H1 (cell line): ENCODE data around the gene CTAGE6.
"Not testable (repeated sequence)": the region's sequence is repeated elsewhere in the genome, so short reads cannot be mapped to it uniquely, and the experiment has no call there.

Experiments used
- BRCA1 ChIP-seq: IDR thresholded peaks from 2 replicates; pipeline ENCODE4 v1.6.1; 2012; ENCODE audit warnings: low read depth, low read length, improper control_type of control experiment
- EZH2 ChIP-seq: fragments of 200-600 bp; sonication (generic); IDR thresholded peaks from 2 replicates; pipeline ENCODE4 v1.7.1; 2012; ENCODE audit warnings: low read depth, mild to moderate bottlenecking, moderate library complexity, low read length, inconsistent platforms; ENCODE audit not compliant: severe bottlenecking
- GABPA ChIP-seq: IDR thresholded peaks from 2 replicates; pipeline ENCODE4 v1.6.1; 2011; ENCODE audit warnings: mild to moderate bottlenecking, low read length, moderate library complexity, borderline replicate concordance; ENCODE audit not compliant: insufficient read depth
- JUN ChIP-seq: IDR thresholded peaks from 2 replicates; pipeline ENCODE4 v1.6.1; 2011; ENCODE audit warnings: low read depth, mild to moderate bottlenecking, improper control_type of control experiment, low read length
- JUND ChIP-seq: IDR thresholded peaks from 2 replicates; pipeline ENCODE4 v1.6.1; 2011; ENCODE audit warnings: mild to moderate bottlenecking, improper control_type of control experiment, low read length
- POLR2A ChIP-seq, 2 experiments: IDR thresholded peaks; 1 replicate in 1 of 2; 2 replicates in 1 of 2; pipeline ENCODE4 v1.6.1; 2011; ENCODE audit warnings: low read depth in 2 of 2, low read length in 2 of 2, mild to moderate bottlenecking in 2 of 2; ENCODE audit errors: control extremely low read depth in 1 of 2
- POLR2AphosphoS5 ChIP-seq: IDR thresholded peaks from 2 replicates; pipeline ENCODE4 v1.6.1; 2011; ENCODE audit warnings: low read depth, low read length
- RXRA ChIP-seq: IDR thresholded peaks from 2 replicates; pipeline ENCODE4 v1.6.1; 2011; ENCODE audit warnings: low read depth, mild to moderate bottlenecking, low read length, moderate library complexity; ENCODE audit not compliant: insufficient read depth
- TF ChIP-seq, protein P1 (sequence below), 3 experiments: IDR thresholded peaks; 1 replicate in 2 of 3; 2 replicates in 1 of 3; pipeline versions ENCODE4 v1.5.1 to v1.6.1; 2011; ENCODE audit warnings: low read length in 3 of 3, mild to moderate bottlenecking in 3 of 3, inconsistent platforms in 2 of 3, low read depth in 1 of 3, moderate library complexity in 1 of 3; ENCODE audit not compliant: insufficient read depth in 1 of 3; ENCODE audit errors: control extremely low read depth in 1 of 3

DNA sequence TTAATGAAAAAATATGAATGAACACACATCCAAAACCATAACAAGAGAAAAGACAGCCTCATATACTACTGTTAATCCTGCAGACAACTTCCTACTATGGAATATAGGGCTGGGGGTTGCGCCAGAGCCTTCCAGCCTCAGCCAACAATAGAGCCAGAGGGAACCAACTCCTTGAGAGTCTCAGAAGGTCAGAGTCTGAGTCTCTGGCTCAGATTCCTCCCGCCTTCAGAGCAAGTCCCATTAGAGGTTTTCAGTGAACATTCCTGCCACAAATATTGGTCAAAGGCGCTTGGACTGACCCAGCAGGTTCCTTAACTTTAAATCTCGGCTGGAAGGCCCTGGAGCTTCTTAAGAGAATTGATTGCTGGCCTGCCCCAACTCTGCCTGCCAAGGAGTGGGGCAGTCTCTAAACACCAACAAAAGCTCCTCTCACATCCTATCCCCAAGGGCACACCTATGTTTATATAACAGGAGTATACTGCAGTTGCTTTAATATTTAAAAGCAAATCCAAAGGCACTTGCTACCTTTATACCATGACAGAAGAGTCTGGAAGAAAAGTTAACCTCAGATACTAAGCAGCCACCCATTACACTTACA lies 45.7 kb downstream of the CTAGE6 start:
- TF ChIP-seq, protein P1, sequence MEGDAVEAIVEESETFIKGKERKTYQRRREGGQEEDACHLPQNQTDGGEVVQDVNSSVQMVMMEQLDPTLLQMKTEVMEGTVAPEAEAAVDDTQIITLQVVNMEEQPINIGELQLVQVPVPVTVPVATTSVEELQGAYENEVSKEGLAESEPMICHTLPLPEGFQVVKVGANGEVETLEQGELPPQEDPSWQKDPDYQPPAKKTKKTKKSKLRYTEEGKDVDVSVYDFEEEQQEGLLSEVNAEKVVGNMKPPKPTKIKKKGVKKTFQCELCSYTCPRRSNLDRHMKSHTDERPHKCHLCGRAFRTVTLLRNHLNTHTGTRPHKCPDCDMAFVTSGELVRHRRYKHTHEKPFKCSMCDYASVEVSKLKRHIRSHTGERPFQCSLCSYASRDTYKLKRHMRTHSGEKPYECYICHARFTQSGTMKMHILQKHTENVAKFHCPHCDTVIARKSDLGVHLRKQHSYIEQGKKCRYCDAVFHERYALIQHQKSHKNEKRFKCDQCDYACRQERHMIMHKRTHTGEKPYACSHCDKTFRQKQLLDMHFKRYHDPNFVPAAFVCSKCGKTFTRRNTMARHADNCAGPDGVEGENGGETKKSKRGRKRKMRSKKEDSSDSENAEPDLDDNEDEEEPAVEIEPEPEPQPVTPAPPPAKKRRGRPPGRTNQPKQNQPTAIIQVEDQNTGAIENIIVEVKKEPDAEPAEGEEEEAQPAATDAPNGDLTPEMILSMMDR (IDR thresholded peaks at IDR 0.05; ENCODE audit: control extremely low read depth in 1 of 3, insufficient read depth in 1 of 3, low read depth in 1 of 3, low read length in 3 of 3) = not testable (repeated sequence)
- not testable (repeated sequence) for TF ChIP-seq JUND; EZH2; POLR2AphosphoS5; POLR2A (IDR thresholded peaks at IDR 0.05; ENCODE audit: control extremely low read depth in 1 of 2, low read depth in 2 of 2, low read length in 2 of 2); GABPA; BRCA1; RXRA; JUN
